ENCODE measurements around the gene ABCB6.

Gene ABCB6

GRCh38 chr2:219173176-219173575, 45.6 kb downstream of the ABCB6 start:
- no peak for DNase-seq (ENCODE audit: low read depth)
- no peak for TF ChIP-seq CTCF (IDR thresholded peaks at IDR 0.05; ENCODE audit: control insufficient read depth, insufficient read depth, low read depth, low read length, missing control alignments)
- H3K4me3 ChIP-seq (ENCODE audit: control insufficient read depth, low read depth, low read length), result no peak overlapping the region

GRCh38 chr2:219172231-219173154, 46.3 kb downstream of the ABCB6 start:
- no peak for TF ChIP-seq CTCF (IDR thresholded peaks at IDR 0.05; ENCODE audit: control insufficient read depth, insufficient read depth, low read depth, low read length, missing control alignments)
- DNase-seq (ENCODE audit: low read depth), result no peak
- H3K4me3 ChIP-seq (ENCODE audit: control insufficient read depth, low read depth, low read length), result no peak overlapping the region

GRCh38 chr2:219171231-219171651, 47.5 kb downstream of the ABCB6 start:
- DNase-seq (ENCODE audit: low read depth), result peak; percentile 79
- peak; percentile 70 for TF ChIP-seq CTCF (IDR thresholded peaks at IDR 0.05; ENCODE audit: control insufficient read depth, insufficient read depth, low read depth, low read length, missing control alignments)

GRCh38 chr2:219169930-219170654, 48.7 kb downstream of the ABCB6 start, which contains the start of gene SLC23A3:
SLC23A3 (minus strand) TSS chr2:219170029; CDS start chr2:219169984, 45 bp downstream.
- no peak for TF ChIP-seq CTCF (IDR thresholded peaks at IDR 0.05; ENCODE audit: control insufficient read depth, insufficient read depth, low read depth, low read length, missing control alignments)

More at GRCh38 chr2:219171231-219171651, 47.5 kb downstream of the ABCB6 start:
- H3K4me3 ChIP-seq (ENCODE audit: control insufficient read depth, low read depth, low read length), result no peak overlapping the region

GRCh38 chr2:219168932-219169331, 49.8 kb downstream of the ABCB6 start:
- H3K4me3 ChIP-seq (ENCODE audit: control insufficient read depth, low read depth, low read length), result no peak overlapping the region
- no peak for DNase-seq (ENCODE audit: low read depth)
- no peak for TF ChIP-seq CTCF (IDR thresholded peaks at IDR 0.05; ENCODE audit: control insufficient read depth, insufficient read depth, low read depth, low read length, missing control alignments)

More at GRCh38 chr2:219169930-219170654, 48.7 kb downstream of the ABCB6 start, which contains the start of gene SLC23A3:
- DNase-seq (ENCODE audit: low read depth), result no peak
- no peak within 1 kb of the TSS for H3K4me3 ChIP-seq (ENCODE audit: control insufficient read depth, low read depth, low read length)

GRCh38 chr2:219168526-219168925, 50.2 kb downstream of the ABCB6 start:
- no peak for TF ChIP-seq CTCF (IDR thresholded peaks at IDR 0.05; ENCODE audit: control insufficient read depth, insufficient read depth, low read depth, low read length, missing control alignments)
- DNase-seq (ENCODE audit: low read depth), result no peak
- H3K4me3 ChIP-seq (ENCODE audit: control insufficient read depth, low read depth, low read length), result no peak overlapping the region

All from AG09309 (cell line).